HG02938 (cell line): ENCODE measurements around the gene PDE6D.

Experiments used
- ATAC-seq: cut with Tn5 transposase; IDR thresholded peaks from one replicate; pipeline ENCODE4 v1.9.1; 2021; ENCODE audit warnings: mild to moderate bottlenecking, moderate library complexity; ENCODE audit not compliant: unreplicated experiment

Gene PDE6D

DNA sequence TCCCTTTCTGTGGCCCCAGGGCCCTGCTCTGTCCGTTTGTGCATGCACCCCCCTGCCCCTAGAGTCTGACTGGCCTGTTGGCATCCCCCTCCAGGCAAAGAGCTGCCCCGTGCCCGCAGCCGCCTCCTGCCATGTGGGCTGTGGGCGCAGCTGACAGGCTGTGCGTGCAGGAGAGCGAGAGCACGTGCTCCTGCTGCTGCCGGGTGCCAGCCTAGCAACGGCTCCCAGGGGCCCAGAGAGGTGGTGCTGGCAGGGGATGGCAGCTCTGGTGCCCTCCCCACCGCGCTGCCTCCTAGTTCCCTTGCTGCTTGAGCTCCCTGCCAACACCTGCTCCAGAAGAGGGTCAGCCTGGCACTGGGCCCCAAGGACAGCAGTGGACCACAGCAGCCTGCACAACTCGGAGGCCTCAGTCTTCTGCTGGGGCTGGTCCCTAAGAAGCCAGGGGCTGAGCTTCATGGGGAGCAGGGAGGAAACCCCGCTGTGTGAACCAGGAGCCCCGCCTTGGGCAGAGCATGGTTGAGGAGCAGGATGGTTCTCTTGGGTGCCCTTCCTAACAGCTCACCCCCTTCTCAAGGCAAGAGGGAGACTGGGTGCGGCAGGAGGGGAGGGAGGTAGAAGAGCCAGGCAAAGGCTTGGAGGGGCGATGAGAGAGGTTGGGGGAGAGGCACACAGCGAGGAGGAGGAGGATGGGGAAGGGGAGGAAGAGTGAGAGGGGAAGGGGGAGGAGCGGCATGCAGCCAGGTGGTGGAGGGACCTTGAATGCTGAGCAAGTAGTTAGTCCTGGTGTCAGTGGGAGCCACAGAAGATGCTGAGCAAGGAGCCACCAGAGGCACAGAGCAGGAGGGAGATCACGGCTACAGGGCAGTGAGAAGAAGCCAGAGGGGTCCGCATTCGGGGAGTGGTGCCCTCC, 96.5 kb downstream of the PDE6D start:
- no peak for ATAC-seq

GRCh38 chr2:231683292-231684235, 97.5 kb downstream of the PDE6D start:
- ATAC-seq: no peak

DNA sequence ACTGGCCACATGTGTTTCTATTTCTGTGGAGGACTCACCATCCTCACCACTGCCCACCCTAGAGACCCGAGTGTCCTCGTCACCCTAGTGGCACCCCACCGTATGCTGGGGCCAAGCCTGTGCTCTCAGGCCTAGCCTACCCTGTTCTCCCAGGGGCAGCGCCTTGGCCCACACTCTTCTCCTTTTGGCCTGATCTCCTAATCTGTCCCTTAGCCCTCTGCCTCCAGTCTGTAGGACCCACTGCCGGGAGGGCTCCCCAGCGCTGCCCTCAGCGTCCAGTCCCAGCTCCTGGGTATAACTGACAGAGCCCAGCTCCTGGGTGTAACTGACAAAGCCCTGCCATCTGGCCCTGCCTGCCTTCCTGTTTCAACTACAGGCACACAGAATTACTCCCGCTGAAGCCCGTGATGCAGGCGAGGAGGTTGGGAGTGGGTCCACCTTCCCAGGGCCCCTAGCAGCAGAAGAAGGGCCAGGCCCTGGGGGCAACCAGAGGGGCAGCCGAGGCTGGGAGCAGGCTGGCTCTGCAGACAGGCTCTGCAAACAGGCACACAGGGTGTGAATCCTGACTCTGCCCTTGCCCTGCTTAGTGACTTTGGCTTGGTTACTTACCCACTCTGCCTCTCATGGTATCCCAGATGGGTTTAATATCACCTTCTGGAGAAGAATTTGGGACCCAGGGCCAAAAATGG, 98.3 kb downstream of the PDE6D start:
- ATAC-seq: no peak
